ENCODE data around the gene TMEM63C.

DNA sequence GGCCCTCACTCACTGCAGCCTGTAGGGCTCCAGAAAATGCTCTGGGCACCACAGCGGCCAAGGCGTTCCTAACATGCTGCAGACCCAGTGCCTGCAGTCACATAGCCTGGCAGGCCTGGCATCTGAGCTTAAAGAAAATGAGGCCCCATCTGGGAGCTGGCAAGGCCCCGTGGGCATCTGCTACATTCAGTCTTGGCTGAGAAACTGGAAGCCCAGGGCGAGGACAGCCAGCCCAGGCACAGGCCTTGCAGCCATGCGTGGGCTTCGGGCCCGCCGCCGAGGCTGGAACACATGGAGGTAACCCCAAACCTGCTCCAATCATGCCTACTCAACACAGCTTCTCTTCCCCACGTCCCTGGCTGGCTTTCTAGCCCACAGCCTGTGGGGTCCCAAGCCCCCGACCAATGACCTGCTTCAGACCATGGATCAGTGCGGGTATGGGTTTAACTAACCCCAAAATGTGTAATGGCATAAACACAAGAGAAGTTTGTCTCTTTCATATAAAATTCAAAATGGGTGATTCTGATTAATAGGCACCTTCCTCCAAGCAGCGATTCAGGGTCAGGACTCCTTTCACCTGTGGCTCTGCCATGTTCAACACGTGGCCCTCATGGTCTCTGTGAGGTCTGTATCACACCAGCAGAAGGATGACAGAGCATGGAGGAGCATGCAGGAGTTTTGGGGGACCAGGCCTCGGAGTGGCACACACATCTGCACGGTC lies 83.0 kb downstream of the TMEM63C start:
- TF ChIP-seq, protein P1, sequence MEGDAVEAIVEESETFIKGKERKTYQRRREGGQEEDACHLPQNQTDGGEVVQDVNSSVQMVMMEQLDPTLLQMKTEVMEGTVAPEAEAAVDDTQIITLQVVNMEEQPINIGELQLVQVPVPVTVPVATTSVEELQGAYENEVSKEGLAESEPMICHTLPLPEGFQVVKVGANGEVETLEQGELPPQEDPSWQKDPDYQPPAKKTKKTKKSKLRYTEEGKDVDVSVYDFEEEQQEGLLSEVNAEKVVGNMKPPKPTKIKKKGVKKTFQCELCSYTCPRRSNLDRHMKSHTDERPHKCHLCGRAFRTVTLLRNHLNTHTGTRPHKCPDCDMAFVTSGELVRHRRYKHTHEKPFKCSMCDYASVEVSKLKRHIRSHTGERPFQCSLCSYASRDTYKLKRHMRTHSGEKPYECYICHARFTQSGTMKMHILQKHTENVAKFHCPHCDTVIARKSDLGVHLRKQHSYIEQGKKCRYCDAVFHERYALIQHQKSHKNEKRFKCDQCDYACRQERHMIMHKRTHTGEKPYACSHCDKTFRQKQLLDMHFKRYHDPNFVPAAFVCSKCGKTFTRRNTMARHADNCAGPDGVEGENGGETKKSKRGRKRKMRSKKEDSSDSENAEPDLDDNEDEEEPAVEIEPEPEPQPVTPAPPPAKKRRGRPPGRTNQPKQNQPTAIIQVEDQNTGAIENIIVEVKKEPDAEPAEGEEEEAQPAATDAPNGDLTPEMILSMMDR (IDR thresholded peaks at IDR 0.05), result no peak
- TF ChIP-seq POLR2AphosphoS5 (IDR thresholded peaks at IDR 0.05) (no peak), POLR2A (IDR thresholded peaks at IDR 0.05) (no peak)
